ENCODE measurements around the gene PGF.

GRCh38 chr14:74954947-74955228 is 509 bp downstream of the PGF start:
- no peak for TF ChIP-seq CTCF (conservative IDR thresholded peaks at IDR 0.05)
- no peak for TF ChIP-seq ZFX (IDR thresholded peaks at IDR 0.05)
